ENCODE results near the gene RGS7BP. TPM values are rescaled to one million over a fixed set of nuclear protein-coding genes. Genes with fewer than 3 reads are reported as not detected.

Gene RGS7BP
- polyA plus RNA-seq, 3 donors, result not detected

DNA sequence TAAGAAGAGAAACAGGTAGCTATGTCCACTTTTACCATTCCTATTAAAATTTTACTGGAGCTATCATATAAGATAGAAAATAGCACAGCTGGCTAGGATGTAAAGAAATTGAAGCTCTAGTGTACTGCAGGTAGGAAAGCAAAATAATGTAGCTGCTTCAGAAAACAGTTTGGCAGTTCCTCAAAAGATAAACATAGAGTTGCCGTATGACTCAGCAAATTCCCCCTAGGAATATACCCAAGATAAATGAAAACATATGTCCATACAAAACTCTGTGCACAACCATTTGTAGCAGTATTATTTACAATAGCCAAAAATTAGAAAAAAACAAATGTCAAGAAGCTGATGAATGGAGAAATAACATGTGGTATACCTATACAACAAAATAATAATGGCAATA is 119.9 kb downstream of the RGS7BP start:
- Histone ChIP-seq H4K20me1 (ENCODE audit: insufficient read depth, low read length) (no peaks in the 10 kb centered on the region), H3K27ac (ENCODE audit: low read depth in 1 of 2, low read length in 2 of 2) (no peak overlapping the region), H3K4me3 (replicated peaks in 1 of 3; ENCODE audit: low read depth in 2 of 3, low read length in 3 of 3) (no peak overlapping the region), H3K4me2 (replicated peaks; ENCODE audit: extremely low read depth, low read length, poor library complexity, severe bottlenecking) (no peak overlapping the region), H3K9me3 (replicated peaks in 1 of 2; ENCODE audit: control insufficient read depth in 1 of 2, insufficient read depth in 1 of 2, low read length in 2 of 2) (no peaks in the 10 kb centered on the region), H3K9ac (ENCODE audit: insufficient read depth, low read length, poor library complexity, severe bottlenecking) (no peak overlapping the region), H3K79me2 (ENCODE audit: insufficient read depth, low read length) (no peaks in the 10 kb centered on the region), H3K4me1 (ENCODE audit: control insufficient read depth in 1 of 2, insufficient read depth in 2 of 2, low read length in 2 of 2) (no peaks in the 10 kb centered on the region), H2AFZ (ENCODE audit: insufficient read depth, low read depth, low read length, poor library complexity, severe bottlenecking) (no peak overlapping the region), H3K27me3 (ENCODE audit: control insufficient read depth in 2 of 2, insufficient read depth in 2 of 2, low read length in 2 of 2) (no peaks in the 10 kb centered on the region), H3K36me3 (replicated peaks in 1 of 2; ENCODE audit: control insufficient read depth in 1 of 2, insufficient read depth in 2 of 2, low read length in 2 of 2) (no peaks in the 10 kb centered on the region)
- intact Hi-C loops (cut with micrococcal nuclease), result no loop called here
- TF ChIP-seq CTCF (IDR thresholded peaks at IDR 0.05), result no peak
- Mint-ChIP-seq H3K4me3 (no peak overlapping the region), H3K27me3 (ENCODE audit: low read depth in 3 of 3) (peaks cover 2 to 8% (median 4%) of the 10 kb centered on the region in 3 donors), H3K27ac (no peak overlapping the region), H3K36me3 (no peaks in the 10 kb centered on the region), H3K9me3 (peaks cover 0 to 2% (median 0%) of the 10 kb centered on the region in 7 donors), H3K4me1 (no peaks in the 10 kb centered on the region)
- no peak for DNase-seq
- WGBS (ENCODE audit: insufficient coverage), result 100% methylated on average over 1 of the region's 1 CpG

- no peaks in the 10 kb centered on the region for H3K36me3 Mint-ChIP-seq
- H3K4me1 Mint-ChIP-seq, result no peaks in the 10 kb centered on the region
- no peaks in the 10 kb centered on the region for H3K79me2 ChIP-seq (ENCODE audit: insufficient read depth, low read length)
- no peak overlapping the region for H3K4me2 ChIP-seq (replicated peaks; ENCODE audit: extremely low read depth, low read length, poor library complexity, severe bottlenecking)
- no peak overlapping the region for H3K4me3 Mint-ChIP-seq
- H3K9ac ChIP-seq (ENCODE audit: insufficient read depth, low read length, poor library complexity, severe bottlenecking), result no peak overlapping the region
- no peaks in the 10 kb centered on the region for H3K36me3 ChIP-seq (replicated peaks in 1 of 2; ENCODE audit: control insufficient read depth in 1 of 2, insufficient read depth in 2 of 2, low read length in 2 of 2)
- no peak overlapping the region for H3K4me3 ChIP-seq (replicated peaks in 1 of 3; ENCODE audit: low read depth in 2 of 3, low read length in 3 of 3)
- H3K27ac ChIP-seq (ENCODE audit: low read depth in 1 of 2, low read length in 2 of 2), result no peak overlapping the region
- TF ChIP-seq CTCF (IDR thresholded peaks at IDR 0.05), result no peak
- H3K4me1 ChIP-seq (ENCODE audit: control insufficient read depth in 1 of 2, insufficient read depth in 2 of 2, low read length in 2 of 2), result no peaks in the 10 kb centered on the region
- no CpG with 5 or more reads among the region's 2 CpGs for WGBS (ENCODE audit: insufficient coverage)
- intact Hi-C loops (cut with micrococcal nuclease), result no loop called here
- H2AFZ ChIP-seq (ENCODE audit: insufficient read depth, low read depth, low read length, poor library complexity, severe bottlenecking), result no peak overlapping the region
- H3K27ac Mint-ChIP-seq, result no peak overlapping the region
- H4K20me1 ChIP-seq (ENCODE audit: insufficient read depth, low read length), result no peaks in the 10 kb centered on the region
- H3K27me3 ChIP-seq (ENCODE audit: control insufficient read depth in 2 of 2, insufficient read depth in 2 of 2, low read length in 2 of 2), result no peaks in the 10 kb centered on the region
- no peaks in the 10 kb centered on the region for H3K9me3 Mint-ChIP-seq
- H3K27me3 Mint-ChIP-seq (ENCODE audit: low read depth in 3 of 3), result peaks cover 0 to 6% (median 1%) of the 10 kb centered on the region in 3 donors
- no peaks in the 10 kb centered on the region for H3K9me3 ChIP-seq (replicated peaks in 1 of 2; ENCODE audit: control insufficient read depth in 1 of 2, insufficient read depth in 1 of 2, low read length in 2 of 2)
- DNase-seq, result no peak
Observed at GRCh38 chr5:64628901-64629300, 123.1 kb downstream of the RGS7BP start.

Measured in CD14-positive monocyte (primary cell).